GM21723 (cell line): ENCODE data around the gene ADAMTS2.

Source experiments
- ATAC-seq: cut with Tn5 transposase; IDR thresholded peaks from one replicate; pipeline ENCODE4 v1.9.1; 2021; ENCODE audit warnings: mild to moderate bottlenecking, moderate library complexity; ENCODE audit not compliant: unreplicated experiment

ADAMTS2 gene

DNA sequence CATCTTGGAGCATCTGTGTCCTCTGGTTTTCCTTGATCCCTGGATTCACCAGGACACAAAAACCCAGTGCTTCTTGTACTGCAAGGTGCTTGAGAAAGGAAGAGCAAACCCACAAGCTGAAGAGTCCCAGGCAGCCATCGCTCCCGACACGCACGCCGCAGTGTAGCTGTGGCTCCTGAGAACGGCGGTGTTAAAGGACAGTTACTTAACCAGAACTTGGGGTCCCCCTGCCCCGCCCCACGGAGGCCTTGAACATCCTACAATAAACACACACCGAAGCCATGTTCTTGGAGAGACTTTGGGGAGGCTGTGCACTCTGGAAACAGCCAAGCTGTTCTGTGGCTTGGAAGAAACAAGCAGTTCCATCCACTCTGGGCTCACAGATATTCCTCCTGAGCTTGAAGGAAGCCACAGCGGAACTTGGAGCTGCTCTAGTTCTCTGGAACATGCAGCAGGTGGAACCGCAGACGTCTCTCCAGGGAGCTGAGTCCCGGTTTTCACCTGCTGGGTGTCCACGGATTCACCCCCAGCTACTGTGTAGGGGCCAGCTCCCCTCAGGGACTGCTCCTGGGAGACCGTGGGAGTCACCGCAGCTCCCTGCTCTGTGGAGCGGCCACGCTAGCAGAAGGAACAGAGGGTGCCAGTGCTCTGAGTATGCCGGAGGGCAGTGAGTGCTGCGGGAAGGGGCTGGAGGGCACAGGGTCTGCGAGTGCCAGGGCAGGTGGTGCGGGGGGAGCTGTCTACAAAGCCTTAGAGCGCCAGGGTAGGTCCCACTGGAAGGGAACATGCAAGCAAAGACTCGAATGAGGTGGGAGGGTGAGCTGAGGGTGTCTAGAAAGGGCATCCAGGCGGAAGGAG, 107.3 kb downstream of the ADAMTS2 start:
- ATAC-seq: no peak

DNA sequence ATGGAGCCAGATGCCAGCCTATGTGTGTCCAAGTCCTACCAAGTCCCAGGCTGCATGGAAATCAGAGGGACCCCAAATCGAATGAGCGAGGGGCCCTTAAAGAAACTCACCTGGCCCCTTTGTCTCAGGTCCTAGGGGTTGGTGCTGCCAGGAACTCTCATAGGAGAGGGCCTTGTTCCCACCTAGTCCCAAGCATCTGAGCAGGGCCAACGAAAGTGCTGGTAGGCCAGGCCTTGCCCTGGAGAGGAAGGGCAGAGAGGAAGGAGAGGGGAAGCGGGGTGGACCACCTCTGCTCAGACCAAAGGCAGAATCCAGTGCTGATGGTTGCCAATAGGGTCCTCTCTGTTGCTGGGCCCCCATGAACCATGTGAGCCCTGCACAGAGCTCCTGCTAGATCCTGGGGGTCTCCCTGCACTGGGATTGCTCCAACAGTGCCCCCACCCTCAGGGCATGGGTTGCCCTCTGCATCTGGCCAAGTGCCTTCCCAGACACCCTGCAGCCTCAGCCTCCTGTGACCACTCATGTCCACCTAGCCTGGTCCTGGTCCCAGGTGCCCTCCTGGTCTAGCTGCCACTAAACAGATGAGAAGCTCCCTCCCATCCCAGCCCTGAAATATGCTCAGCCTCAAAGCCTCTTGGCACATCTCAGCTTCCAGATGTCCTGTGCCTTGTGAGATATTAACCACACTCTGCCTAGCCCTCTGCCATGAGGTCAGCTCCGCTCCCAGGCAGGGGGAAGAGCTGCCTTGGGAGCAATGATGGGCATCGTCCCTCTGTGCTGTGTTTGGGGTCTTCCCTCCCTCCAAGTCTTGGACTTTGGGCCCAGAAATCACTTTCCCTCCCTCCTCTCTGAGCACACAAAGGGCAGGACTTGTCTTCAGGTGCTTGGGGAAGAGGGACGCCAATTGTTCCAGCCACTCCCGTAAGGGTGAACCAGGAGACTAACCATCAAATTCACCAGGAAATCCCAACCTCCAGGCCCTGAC, 109.6 kb downstream of the ADAMTS2 start:
- ATAC-seq: no peak

DNA sequence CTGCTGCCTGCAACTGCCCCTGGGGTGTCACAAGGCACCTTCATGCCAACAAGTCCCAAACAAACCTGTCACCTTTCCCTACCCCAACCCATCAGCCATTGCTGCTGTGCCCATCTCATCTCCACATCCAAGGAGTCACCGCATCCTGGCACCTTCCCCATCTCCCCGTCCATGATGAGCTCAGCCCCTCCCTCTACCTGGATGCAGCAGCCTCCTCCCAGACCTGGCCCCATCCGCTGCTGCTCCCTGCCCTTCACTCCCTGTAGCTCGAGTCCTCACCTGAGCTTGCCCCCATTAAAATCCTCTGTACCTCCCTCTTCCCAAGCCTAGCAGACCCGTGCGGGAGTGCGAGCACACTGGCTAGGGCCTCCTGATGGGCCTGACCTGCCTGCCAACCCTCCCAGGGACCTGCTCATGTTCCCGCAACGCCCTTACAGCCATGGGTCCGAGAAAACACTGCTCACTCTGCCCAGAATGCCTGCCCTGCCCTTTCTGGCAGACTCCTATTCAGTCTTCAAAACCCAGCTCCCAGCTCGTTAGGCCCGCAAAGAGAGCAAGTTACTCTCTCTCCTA, 110.6 kb downstream of the ADAMTS2 start:
- no peak for ATAC-seq

DNA sequence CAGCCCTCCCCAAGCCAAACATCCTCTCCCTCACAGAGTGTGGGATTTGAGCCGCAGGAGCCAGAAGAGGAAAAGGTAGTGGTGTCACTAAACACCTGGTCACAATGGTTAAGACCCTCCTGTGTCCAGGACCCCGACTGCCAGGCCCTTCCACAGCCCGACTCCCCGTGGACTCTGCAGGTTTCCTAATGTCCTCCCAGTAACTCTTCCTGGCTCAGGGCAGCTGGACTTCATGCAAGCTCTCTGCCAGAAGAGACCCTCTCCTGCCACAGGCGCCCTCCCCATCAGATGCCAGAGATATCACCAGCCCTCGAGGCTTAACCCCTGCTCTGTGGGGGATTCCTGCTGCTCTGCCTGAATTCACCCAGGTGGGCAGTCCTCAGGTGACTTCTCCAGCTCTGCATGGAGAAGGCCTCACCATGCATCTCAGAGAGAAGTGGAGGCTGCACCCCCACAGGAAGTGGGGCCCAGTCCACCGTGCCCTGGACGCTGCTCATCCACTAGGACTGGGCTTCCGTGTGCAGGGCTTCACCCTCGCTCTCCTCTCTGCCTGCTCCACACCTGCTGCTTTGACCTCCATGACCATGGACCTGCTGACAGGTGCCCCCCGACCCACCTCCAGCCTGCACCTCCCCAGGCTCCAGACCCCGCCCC, 111.2 kb downstream of the ADAMTS2 start:
- no peak for ATAC-seq

DNA sequence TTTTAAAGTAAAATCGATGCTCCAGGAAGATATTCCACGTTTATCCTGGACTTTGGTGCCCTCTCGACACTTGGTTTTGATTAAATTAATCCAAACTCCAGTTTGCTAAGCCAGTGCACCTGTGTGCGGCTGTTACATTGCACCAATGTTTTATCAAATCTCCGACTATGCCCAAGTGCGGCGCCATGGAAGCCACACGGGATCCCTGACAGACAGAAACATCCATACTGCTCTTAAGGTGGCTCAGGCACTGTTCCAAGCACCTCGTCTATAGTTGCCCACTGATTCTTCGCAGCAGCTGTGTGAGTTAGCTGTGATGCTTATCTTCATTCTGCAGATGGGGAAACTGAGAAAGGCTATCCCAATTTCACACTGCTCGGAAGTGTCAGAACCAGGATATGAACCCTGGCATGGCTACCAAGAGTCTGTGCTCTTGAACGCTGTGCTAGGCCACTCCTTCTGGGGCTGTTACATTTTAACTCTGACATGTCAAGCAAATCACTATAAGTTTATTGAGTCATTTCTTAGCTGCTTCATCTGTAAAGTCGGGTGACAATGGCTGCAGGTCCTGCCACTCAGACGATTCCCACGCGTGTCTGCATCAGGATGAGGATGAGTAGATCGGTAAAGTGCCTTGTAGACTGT, 113.0 kb downstream of the ADAMTS2 start:
- ATAC-seq: no peak

DNA sequence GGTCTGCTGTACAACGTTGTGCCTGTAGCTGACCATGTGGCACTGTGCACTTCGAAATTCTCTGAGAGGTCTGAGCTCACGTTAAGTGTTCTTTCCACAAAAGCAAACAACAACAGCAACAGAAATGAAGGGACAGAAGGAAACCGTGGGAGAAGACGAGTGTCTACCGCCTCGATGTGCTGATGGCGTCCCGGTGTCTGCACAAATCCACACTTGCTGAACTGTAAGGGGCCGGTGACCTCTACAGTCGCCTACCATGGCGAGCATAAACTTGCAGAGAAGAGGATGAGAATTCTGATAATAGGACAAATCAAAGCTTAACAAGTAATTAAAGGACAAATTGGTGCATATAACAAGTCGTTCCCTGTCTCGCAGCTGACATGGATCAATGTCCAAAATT, 114.0 kb downstream of the ADAMTS2 start:
- no peak for ATAC-seq

DNA sequence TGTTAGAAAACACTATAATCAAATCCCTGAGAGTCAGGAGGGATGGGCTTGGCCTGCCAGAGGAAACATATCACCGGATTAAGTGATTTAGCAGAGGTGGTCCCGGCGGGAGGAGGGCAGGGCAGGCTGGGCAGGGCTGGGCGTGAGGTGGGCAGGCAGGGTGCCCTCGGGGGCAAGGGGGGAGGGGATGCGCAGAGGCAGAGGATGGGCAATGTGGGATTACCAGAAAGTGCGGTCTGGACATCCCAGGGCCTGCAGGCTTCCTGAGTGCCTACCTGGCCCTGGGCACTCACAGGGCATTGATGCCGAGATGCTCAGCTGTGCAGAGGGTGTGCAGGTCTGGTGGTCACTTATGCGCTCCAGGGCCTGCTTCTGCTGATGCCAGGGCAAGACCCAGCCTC, 115.2 kb downstream of the ADAMTS2 start:
- no peak for ATAC-seq

DNA sequence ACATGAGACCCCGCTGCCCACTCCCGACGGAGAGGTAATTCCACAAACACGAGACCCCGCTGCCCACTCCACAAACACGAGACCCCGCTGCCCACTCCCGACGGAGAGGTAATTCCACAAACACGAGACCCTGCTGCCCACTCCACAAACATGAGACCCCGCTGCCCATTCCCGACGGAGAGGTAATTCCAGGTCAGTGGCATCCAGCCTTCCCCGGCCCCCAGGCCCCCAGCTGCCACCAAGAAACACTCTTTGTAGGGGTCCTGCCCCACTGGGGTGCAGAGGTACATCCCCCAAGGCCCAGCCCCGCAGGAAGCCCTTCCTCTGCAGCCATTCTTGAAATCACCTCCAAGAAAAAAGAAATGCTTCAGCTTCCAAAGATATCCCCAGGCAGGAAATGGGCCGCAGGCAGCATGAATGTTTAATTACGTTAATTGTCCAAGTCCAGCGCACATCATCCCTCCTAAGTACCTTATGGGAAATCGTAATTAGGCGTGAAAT, 115.9 kb downstream of the ADAMTS2 start:
- no peak for ATAC-seq

DNA sequence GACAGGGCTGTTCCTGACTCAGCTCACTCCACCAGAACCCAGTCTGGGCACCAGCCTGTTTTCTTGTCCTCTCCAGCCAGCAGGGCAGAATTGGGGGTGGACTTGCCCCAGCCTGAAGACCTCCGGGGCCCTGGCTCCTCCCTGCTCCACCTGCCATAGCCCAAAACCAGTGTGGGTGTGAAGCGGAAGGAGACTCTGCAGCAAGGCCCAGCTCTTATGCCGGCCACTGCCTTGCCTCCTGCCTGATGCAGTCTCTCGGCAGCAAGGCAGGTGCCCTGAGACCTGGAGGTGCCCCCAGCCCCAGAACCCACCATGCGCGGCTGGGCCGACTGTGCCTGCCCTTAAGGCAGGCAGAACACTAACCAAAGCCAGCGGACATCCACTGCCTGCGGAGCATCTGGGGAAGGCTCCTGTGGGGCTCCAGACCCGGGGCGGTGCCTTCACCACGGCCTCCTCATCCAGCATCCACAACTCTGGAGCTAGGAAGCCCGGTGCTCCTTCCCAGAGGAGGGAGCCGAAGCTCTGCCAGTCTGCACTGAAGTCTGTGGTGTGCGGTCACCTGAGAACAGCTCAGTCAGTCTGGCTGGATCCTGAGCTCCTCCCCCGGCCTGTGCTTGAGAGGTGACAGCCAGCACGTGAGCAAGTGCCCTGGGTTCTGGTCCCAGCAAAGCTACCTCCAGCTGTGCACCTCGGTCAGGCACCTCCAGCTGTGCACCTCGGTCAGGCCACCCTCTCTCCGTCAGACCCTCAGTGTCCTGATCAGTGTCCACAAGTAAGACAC, 116.7 kb downstream of the ADAMTS2 start:
- no peak for ATAC-seq

DNA sequence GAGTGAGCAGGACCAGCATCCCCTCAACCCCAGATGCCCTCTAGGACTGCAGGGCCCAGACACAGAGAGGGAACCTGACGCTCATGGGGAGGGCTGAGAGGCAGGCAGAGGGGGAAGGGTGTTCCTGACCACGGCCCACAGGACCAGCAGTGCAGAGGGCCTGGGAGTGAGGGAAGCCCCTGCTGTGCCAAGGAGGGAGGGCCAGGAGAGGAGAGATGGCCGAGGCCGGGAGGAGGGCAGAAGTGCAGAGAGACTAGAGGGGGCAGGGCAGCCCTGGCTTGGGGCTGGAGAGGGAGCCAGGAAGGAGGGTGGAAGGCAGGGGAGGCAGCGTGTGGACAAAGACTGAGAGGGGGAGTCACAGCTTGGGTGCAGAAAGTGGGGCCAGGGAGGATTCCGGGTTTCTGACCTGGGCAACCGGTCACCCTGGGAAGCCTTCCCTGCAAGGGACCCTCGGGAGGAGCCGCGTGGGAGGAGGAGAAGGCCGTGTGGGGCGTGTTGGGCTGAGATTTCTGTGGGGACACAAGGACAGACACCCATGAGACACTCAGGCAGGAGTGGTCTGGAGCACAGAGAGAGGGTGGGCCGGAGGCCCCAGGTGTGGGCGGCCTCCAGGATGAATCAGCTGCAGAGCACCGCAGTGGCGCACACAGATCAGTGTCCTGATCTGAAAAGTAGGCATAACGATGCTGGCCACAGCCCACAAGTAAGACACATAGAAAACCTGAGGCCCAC, 117.5 kb downstream of the ADAMTS2 start:
- no peak for ATAC-seq

DNA sequence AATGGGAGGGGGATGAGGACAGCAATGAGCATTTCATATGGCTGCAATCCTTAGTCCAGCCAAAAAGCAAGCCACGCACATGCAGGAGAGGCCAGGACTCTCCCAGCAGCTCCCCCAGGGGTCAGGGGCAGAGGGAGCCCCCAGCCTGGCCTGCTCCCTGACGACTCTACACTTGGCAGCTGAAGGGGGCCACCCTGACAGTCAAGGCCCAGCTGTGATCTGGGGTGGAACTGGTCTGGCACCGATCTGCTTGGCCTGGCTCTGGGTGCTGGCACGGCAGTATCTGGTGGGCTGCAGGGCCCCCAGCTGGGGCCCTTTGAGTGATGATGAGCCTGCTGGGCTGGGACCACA, 118.1 kb downstream of the ADAMTS2 start:
- no peak for ATAC-seq

DNA sequence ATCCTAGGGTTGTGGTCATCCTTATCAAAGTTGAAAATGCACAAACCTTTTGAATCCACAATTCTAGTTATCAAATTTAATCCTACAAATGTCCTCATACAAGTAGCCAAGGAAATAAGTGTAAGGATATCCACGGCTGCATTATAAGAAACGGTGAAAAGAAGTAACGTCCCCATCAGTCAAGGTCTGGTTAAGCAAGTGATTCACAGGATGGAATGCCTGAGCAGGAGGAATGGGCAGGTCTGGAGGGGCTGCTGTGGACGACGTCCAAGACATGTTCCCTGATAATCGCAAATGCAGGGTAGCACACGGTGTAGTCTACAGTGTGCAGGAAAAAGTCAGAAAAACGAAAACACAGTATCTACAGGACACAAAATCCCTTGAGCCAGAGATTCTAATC, 118.6 kb downstream of the ADAMTS2 start:
- no peak for ATAC-seq

DNA sequence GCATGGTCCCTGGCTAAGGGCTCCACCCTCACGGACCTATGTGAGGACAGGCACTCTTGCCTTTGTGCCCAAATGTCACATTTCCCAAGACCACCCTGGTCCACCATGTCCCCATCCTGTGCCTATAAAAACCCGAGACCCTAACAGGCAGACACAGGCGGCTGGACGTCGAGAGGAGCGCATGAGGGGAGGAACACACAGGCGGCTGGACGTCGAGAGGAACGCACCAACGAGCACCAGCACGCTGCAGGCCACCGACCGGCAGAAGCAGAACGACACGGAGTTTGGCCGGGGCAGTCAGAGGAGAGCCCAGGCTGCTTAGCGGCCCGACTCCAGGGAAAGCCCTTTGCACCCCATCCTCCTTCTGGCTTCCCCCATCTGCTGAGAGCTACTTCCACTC, 119.9 kb downstream of the ADAMTS2 start:
- no peak for ATAC-seq

DNA sequence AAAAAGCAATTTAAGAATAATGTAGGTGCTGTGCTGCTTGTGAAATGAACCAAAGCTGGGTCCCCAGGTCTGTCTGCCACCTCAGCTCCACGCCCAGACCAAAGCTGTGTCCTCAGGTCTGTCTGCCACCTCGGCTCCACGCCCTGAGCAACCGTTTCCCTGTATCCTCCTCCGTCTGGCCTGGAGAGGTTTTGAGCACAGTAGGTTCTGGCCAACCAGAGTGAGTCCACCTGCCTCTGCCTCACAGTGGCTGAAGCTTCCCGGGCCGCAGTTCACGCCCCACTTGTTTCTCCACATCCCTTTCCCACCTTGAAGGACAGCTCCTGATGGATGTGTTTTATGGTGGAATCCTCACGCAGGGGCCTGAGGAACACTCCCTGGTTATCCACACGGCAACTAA, 120.5 kb downstream of the ADAMTS2 start:
- no peak for ATAC-seq

DNA sequence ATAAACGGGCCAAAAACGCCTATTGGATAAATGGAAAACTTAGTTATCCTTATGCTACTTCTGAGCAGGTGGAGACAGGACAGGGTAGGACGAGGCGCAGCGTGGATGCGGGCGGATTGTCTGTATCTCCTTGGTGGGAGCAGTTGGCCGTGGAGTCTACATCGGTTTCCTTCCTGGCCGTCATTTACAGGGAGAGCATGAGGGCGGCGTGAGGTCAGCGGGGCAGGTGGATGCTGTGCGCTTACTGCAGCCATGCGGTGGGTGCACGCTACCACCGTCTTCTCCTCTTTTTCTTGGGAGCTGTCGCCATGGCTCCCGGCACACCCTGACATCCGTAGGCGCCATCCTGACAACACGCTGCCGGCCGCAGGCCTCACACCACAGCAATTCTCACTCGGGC, 121.3 kb downstream of the ADAMTS2 start:
- no peak for ATAC-seq

DNA sequence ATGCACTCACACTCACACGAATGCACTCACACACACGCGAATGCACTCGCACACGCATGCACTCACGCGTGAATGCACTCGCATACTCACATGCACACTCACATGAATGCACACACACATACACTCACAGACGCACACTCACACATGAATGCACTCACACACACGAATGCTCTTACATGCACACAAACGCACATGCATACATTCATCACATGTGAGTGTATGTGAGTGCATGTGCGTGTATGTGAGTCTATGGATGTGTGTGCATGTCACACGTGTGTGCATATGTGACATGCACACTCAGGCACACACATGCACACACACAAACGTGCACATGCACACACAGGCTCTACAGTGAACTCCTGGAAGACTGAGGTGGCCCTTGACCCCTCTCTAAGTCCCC, 121.7 kb downstream of the ADAMTS2 start:
- ATAC-seq: no peak

DNA sequence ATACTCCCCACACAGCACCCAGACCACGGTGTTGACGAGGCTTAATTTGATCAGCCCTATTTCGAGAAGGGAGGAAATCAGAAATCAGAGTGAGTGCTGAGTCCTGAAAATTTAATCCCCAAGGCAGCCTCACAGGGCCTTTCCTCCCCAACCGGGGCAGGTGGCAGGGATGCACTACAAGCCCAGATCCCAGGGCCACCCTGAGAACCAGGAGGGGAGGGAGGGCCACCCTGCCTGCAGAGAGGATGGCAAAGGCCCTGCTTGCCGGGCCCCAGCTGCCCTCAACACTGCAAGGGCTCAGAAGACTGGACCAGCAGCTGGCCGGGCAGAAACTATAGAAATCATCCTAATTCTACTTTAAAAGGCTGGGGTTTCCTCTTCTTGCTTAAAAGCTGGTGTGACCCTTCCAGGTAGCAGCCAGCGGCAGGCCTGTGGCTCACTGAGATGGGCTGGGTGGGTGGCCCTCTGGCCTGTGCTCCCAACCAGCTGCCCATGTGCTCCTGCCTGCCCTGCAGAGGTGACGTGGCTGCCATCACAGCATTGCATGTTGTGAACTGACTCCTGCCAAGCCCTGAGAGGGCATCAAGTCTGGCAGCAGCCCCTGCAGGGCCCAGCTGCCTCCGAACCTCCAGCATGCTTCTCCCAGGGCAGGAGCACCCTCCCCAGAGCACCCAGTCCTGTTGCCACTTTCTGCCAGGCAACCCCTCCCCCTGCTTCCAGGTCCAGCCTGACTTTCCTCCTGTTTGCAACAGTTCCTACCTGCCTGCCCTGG, 122.8 kb downstream of the ADAMTS2 start:
- no peak for ATAC-seq

DNA sequence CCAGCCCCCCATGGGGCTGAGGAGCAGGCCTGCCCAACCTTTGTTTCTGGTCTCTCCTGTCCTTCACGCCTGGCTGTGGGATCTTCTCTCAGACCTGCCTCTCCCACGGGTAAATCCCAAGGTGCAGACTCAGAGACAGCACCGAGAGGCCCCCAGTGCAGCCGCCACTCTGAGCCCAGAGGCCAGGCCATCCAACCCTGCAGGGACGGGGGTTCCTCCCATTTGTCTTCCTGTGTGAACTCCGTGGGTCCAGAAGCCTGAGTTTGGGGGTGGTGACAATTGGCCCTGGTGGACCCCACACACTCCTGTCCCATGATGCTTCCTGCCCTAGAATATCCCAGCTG, 123.4 kb downstream of the ADAMTS2 start:
- no peak for ATAC-seq
